Measurements from ENCODE around the gene SMYD3. TPM values are rescaled to one million over a fixed set of nuclear protein-coding genes. Genes with fewer than 3 reads are reported as not detected.

Gene SMYD3
- total RNA-seq, 2 experiments from 2014 or later, result 22.6 to 27.0 TPM

DNA sequence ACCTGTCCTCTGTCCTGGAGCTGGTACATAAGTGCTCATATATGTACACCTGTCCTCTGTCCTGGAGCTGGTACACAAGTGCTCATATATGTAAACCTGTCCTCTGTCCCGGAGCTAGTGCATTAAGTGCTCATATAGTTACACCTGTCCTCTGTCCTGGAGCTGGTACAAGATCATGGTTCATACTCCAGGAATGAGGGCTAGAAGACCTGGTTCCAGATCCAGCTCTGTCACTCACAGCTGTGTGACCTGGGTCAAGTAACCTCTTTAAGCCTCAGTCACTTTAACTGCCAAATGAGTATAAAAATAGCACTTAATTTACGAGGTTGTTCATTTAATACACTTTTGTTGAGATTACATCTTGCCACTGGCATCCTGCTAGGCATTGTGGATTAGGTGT is 28.0 kb downstream of the SMYD3 start:
- POLR2A ChIA-PET, result interaction anchor here (0.7 kb wide), 1 partner anchor 180 kb away, joined by 3 read pairs; no protein-coding TSS in a partner anchor
- H3K27me3 Mint-ChIP-seq, result no peaks in the 10 kb centered on the region
- no peak overlapping the region for H3K27ac Mint-ChIP-seq

DNA sequence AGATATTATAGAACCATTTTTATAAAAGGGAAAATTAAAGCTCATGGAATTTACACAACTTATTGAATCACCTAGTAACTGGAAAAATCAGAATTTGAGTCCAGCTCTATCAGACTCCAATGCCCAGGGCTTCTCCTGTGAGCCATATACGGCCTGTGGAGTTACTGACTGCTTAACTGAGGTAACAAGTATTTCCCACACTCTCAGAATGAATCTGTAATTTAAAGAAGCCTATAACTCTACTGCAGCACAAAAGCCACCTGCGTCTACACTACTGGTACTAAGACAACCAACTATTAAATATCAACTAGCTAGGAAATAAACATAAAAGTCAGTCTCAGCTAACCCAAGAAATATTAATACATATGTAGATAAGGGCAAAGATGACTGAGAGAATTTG is 29.4 kb downstream of the SMYD3 start:
- no peaks in the 10 kb centered on the region for H3K9me3 Mint-ChIP-seq
- no peaks in the 10 kb centered on the region for H3K36me3 Mint-ChIP-seq
- ATAC-seq (ENCODE audit: low read depth), result no peak
- no peak for DNase-seq
- H3K27ac Mint-ChIP-seq, result no peak overlapping the region
- no peak overlapping the region for H3K4me3 Mint-ChIP-seq
- no peaks in the 10 kb centered on the region for H3K4me1 Mint-ChIP-seq
- H3K27me3 Mint-ChIP-seq, result no peaks in the 10 kb centered on the region
- POLR2A ChIA-PET, result no interaction called here

More for the DNA sequence above, 28.0 kb downstream of the SMYD3 start:
- H3K4me1 Mint-ChIP-seq, result peaks cover 10% of the 10 kb centered on the region
- no peaks in the 10 kb centered on the region for H3K36me3 Mint-ChIP-seq
- H3K9me3 Mint-ChIP-seq, result no peaks in the 10 kb centered on the region
- DNase-seq (no peak), ATAC-seq (ENCODE audit: low read depth) (no peak)
- H3K4me3 Mint-ChIP-seq, result no peak overlapping the region

GRCh38 chr1:246476771-246477170 is 30.3 kb downstream of the SMYD3 start:
- H3K9me3 Mint-ChIP-seq, result no peaks in the 10 kb centered on the region
- peaks cover 2% of the 10 kb centered on the region for H3K4me1 Mint-ChIP-seq
- POLR2A ChIA-PET, result no interaction called here
- no peaks in the 10 kb centered on the region for H3K36me3 Mint-ChIP-seq
- ATAC-seq (ENCODE audit: low read depth) (no peak), DNase-seq (no peak)
- no peak overlapping the region for H3K4me3 Mint-ChIP-seq
- H3K27me3 Mint-ChIP-seq, result no peaks in the 10 kb centered on the region
- no peak overlapping the region for H3K27ac Mint-ChIP-seq

GRCh38 chr1:246471688-246472087 is 35.4 kb downstream of the SMYD3 start:
- Mint-ChIP-seq H3K4me1 (peaks cover 2% of the 10 kb centered on the region), H3K27ac (no peak overlapping the region), H3K9me3 (no peaks in the 10 kb centered on the region), H3K36me3 (peaks cover 6% of the 10 kb centered on the region), H3K27me3 (no peaks in the 10 kb centered on the region), H3K4me3 (no peak overlapping the region)
- no peak for ATAC-seq (ENCODE audit: low read depth)
- no peak for DNase-seq
- POLR2A ChIA-PET, result no interaction called here

DNA sequence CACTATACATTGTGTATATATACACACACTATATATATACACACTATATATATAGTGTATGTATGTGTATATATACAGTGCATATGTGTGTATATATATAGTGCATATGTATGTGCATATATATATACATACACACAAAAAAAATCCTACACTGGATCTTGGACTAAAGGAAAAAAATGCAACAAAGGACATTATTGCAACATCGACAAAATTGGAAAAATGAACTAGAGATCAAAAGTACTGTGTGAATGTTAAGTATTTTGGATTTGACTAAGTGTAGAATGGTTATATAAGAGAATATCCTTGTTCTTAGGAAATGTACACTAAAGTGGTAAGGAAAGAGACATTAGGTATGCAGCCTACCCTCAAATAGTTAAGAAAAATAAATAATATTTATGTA is 36.5 kb downstream of the SMYD3 start:
- H3K27ac Mint-ChIP-seq, result no peak overlapping the region
- H3K4me1 Mint-ChIP-seq, result peaks cover 2% of the 10 kb centered on the region
- H3K27me3 Mint-ChIP-seq, result no peaks in the 10 kb centered on the region
- H3K4me3 Mint-ChIP-seq, result no peak overlapping the region
- DNase-seq, result no peak
- POLR2A ChIA-PET, result no interaction called here
- H3K9me3 Mint-ChIP-seq, result no peaks in the 10 kb centered on the region
- H3K36me3 Mint-ChIP-seq, result peaks cover 6% of the 10 kb centered on the region
- ATAC-seq (ENCODE audit: low read depth), result no peak

- no peak for ATAC-seq (ENCODE audit: low read depth)
- Mint-ChIP-seq H3K4me3 (no peak overlapping the region), H3K36me3 (peaks cover 9% of the 10 kb centered on the region), H3K9me3 (peaks cover 3% of the 10 kb centered on the region), H3K27ac (no peak overlapping the region), H3K27me3 (no peaks in the 10 kb centered on the region), H3K4me1 (peaks cover 4% of the 10 kb centered on the region)
- DNase-seq, result no peak
- POLR2A ChIA-PET, result no interaction called here
These were observed 44.1 kb downstream of the SMYD3 start for GRCh38 chr1:246462986-246463385.

GRCh38 chr1:246460406-246460805 is 46.7 kb downstream of the SMYD3 start:
- ATAC-seq (ENCODE audit: low read depth) (no peak), DNase-seq (no peak)
- POLR2A ChIA-PET, result interaction anchor here (0.7 kb wide), 1 partner anchor 194 kb away, joined by 5 read pairs; no protein-coding TSS in a partner anchor
- Mint-ChIP-seq H3K27me3 (no peaks in the 10 kb centered on the region), H3K4me3 (no peak overlapping the region), H3K27ac (no peak overlapping the region), H3K4me1 (peaks cover 4% of the 10 kb centered on the region), H3K9me3 (peaks cover 3% of the 10 kb centered on the region), H3K36me3 (peaks cover 10% of the 10 kb centered on the region)

DNA sequence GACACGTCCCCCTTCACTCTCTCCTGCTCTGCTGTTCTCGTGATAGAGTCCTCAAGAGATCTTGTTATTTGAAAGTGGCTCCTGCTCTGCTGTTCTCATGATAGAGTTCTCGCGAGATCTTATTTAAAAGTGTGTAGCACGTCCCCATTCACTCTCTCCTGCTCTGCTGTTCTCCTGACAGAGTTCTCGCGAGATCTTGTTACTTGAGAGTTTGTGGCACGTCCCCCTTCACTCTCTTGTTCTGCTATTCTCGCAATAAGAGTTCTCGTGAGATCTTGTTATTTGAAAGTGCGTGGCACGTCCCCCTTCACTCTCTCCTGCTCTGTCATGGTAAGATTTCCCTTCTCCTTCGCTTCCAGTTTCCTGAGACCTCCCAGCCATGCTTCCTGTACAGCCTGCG is 47.9 kb downstream of the SMYD3 start:
- no peak for ATAC-seq (ENCODE audit: low read depth)
- Mint-ChIP-seq H3K27me3 (no peaks in the 10 kb centered on the region), H3K9me3 (peaks cover 3% of the 10 kb centered on the region), H3K4me1 (peaks cover 4% of the 10 kb centered on the region), H3K36me3 (peaks cover 10% of the 10 kb centered on the region), H3K27ac (no peak overlapping the region), H3K4me3 (no peak overlapping the region)
- no peak for DNase-seq
- POLR2A ChIA-PET, result no interaction called here

DNA sequence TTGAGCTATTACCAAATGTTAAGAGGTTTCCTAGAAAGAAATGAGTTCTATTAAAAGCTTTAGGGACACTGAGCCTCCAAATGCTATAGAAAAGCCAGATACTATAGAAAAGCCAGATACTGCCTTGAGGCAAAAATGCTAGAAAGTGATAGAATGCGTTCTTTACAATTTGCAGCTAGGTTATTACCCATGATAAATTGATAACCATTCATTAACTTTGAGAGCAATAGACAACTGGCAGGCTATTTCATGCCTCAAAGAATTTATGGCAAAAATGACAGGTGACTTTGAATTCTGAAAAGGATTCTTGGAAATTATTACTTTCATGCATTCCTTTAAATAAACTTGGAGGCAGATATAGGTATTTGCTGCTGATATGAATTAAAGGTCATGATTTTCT is 51.6 kb downstream of the SMYD3 start:
- DNase-seq (no peak), ATAC-seq (ENCODE audit: low read depth) (no peak)
- Mint-ChIP-seq H3K9me3 (peaks cover 3% of the 10 kb centered on the region), H3K4me3 (no peak overlapping the region), H3K27ac (no peak overlapping the region), H3K27me3 (no peaks in the 10 kb centered on the region), H3K4me1 (peaks cover 4% of the 10 kb centered on the region), H3K36me3 (peaks cover 8% of the 10 kb centered on the region)
- POLR2A ChIA-PET, result no interaction called here

DNA sequence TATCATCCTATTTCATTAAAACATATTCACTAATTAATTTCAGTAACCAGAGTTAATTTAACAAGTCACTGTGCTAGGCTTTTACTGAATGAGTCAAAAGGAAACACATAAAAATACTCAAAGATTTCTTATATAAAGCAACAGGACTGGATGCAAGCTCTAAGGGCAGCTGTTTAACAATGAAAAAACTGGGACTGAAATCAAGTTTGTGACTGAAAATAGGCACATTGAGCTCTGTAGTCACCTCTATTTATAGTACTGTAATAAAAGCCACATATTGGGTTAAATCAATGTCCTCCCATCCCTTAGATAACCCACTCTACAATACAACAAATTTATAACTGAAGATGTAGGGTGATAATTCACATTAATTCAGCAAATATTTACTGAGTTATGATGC is 52.4 kb downstream of the SMYD3 start:
- Mint-ChIP-seq H3K4me3 (no peak overlapping the region), H3K27ac (no peak overlapping the region)
- POLR2A ChIA-PET, result no interaction called here

DNA sequence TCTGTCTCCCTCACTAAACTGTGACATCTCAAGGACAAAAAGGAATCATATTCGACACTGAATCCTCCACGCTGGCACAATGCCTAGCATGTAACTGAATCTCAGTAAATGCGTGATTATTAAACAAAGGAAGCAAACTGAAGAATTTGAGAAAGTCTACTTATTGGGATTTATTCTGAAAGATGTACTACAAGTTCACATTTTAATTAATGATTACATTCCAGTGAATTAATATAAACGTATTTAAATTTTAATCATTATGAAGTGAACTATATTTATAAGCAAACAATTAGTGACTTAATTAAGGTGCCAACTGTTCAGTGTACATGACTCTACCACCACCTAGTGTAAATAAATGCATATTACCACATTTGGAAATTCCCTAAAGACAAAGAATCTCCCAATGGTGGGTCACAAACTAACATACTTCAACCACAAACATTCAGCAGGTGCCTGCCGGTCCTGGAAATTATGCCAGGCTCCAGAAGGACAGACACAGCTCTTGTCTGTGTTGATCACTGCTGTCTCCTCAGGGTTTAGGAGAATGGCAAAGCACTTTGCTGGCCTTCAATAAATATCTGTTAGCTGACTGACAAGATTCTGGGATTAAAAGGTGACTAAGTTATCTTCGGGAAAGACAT is 56.3 kb downstream of the SMYD3 start:
- Mint-ChIP-seq H3K9me3 (no peaks in the 10 kb centered on the region), H3K36me3 (peaks cover 8% of the 10 kb centered on the region), H3K27me3 (no peaks in the 10 kb centered on the region), H3K4me1 (no peaks in the 10 kb centered on the region), H3K4me3 (no peak overlapping the region), H3K27ac (no peak overlapping the region)
- DNase-seq (no peak), ATAC-seq (ENCODE audit: low read depth) (no peak)
- POLR2A ChIA-PET, result no interaction called here

More for the DNA sequence above, 52.4 kb downstream of the SMYD3 start:
- Mint-ChIP-seq H3K27me3 (no peaks in the 10 kb centered on the region), H3K36me3 (peaks cover 8% of the 10 kb centered on the region), H3K4me1 (no peaks in the 10 kb centered on the region), H3K9me3 (peaks cover 3% of the 10 kb centered on the region)
- ATAC-seq (ENCODE audit: low read depth) (no peak), DNase-seq (no peak)

- POLR2A ChIA-PET, result no interaction called here
- Mint-ChIP-seq H3K27me3 (no peaks in the 10 kb centered on the region), H3K36me3 (peaks cover 8% of the 10 kb centered on the region), H3K4me3 (no peak overlapping the region), H3K9me3 (no peaks in the 10 kb centered on the region), H3K4me1 (no peaks in the 10 kb centered on the region), H3K27ac (no peak overlapping the region)
- ATAC-seq (ENCODE audit: low read depth) (no peak), DNase-seq (no peak)
These were observed 58.7 kb downstream of the SMYD3 start for GRCh38 chr1:246448373-246448772.

DNA sequence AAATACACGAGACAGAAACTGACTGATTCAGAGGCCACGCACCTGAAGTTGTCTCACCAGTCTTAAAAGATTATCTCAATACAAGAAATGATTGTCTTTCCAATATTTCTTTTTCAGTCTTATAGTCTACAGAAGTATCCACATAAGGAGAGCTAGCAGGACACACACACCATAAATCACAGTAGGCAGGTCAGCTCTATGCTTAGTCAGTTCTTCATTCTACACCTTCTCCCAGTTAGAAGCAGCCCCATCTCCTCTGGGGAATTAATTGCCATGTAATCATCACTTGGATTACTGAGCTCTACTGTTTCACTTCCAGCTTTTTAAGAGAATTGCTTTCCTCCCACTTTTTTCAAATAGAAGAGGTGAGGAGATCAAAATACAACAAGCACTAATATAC is 59.6 kb downstream of the SMYD3 start:
- no peak for ATAC-seq (ENCODE audit: low read depth)
- Mint-ChIP-seq H3K9me3 (no peaks in the 10 kb centered on the region), H3K4me1 (no peaks in the 10 kb centered on the region), H3K36me3 (peaks cover 8% of the 10 kb centered on the region), H3K27me3 (no peaks in the 10 kb centered on the region), H3K27ac (no peak overlapping the region), H3K4me3 (no peak overlapping the region)
- POLR2A ChIA-PET, result no interaction called here
- DNase-seq, result no peak

DNA sequence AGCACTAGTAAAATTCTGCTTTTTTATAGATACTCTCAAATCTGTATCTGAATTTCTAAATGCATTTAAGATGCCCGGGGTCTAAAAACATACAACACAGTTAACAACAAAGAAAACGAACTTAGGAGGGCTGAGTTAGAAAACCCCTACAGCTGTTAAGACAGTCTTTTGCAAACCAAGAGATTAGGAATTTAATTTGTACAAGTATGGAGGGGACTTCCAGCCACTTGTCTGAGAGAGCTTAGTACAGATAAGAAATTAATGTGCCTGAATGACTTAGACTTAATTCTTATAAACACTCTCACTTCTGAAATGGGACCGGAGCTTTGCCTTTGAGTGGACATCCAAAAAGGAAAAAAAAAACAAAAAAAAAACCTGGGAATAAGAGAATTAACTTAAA is 61.6 kb downstream of the SMYD3 start:
- ATAC-seq (ENCODE audit: low read depth) (no peak), DNase-seq (no peak)
- H3K4me3 Mint-ChIP-seq, result no peak overlapping the region
- H3K9me3 Mint-ChIP-seq, result no peaks in the 10 kb centered on the region
- peaks cover 12% of the 10 kb centered on the region for H3K36me3 Mint-ChIP-seq
- POLR2A ChIA-PET, result no interaction called here
- H3K27me3 Mint-ChIP-seq, result no peaks in the 10 kb centered on the region
- no peak overlapping the region for H3K27ac Mint-ChIP-seq
- H3K4me1 Mint-ChIP-seq, result no peaks in the 10 kb centered on the region

- DNase-seq (no peak), ATAC-seq (ENCODE audit: low read depth) (no peak)
- H3K4me3 Mint-ChIP-seq, result no peak overlapping the region
- H3K9me3 Mint-ChIP-seq, result no peaks in the 10 kb centered on the region
- H3K4me1 Mint-ChIP-seq, result no peaks in the 10 kb centered on the region
- H3K27ac Mint-ChIP-seq, result no peak overlapping the region
- POLR2A ChIA-PET, result no interaction called here
- no peaks in the 10 kb centered on the region for H3K27me3 Mint-ChIP-seq
- H3K36me3 Mint-ChIP-seq, result peaks cover 12% of the 10 kb centered on the region
These were observed 62.5 kb downstream of the SMYD3 start for GRCh38 chr1:246444617-246445016.

Measured in activated naive CD8-positive, alpha-beta T cell treated with anti-CD3 and anti-CD28 coated beads, Interleukin-2, amount 10 ng/mL, durations not matched to agents 7 days and 5 days (primary cell).